GM19043 (cell line): ENCODE data around the gene B3GNT2.

Experiments
- ATAC-seq: cut with Tn5 transposase; IDR thresholded peaks from one replicate; pipeline ENCODE4 v1.9.1; 2021; ENCODE audit warnings: low read depth; ENCODE audit not compliant: unreplicated experiment

The B3GNT2 gene

DNA sequence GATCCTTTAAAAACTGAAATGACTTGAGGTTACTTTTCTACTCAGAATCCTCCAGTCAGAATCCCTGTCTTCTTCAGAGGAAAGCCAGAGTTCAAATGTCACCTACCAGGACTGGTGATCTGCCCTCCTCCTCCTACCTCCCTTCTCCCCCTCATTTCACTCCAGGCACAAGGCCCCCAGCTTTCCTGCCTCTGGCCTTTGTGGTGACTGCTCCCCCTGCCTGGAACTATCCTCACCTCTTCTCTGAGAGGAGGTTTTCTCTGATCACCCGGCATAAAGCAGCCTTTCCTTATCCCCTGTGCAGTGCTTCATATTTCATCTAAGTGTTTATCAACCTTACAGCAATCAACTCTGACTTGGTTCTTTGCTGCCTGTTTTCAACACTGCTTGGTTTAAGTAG lies 6.8 kb downstream of the B3GNT2 start:
- no peak for ATAC-seq

DNA sequence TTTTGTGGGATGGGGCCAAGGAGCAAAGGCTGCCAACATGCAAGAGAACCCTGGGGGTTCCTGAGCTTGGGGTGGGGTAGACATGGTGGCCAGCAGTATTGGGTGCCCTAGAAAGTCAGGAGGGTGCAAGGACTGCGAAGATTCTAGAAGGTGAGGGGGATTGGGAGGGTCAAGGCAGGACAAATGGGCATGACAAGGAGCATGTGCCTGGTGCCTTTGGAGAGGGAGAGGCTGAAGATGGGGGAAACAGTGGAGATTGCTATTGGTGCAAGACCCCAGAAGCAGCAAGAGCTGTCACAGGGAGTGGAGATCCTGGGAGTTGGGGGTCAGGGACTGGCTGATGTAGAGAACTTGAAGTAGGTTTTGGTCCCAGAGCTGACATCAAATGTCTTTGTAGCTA lies 7.5 kb downstream of the B3GNT2 start:
- ATAC-seq, result no peak

DNA sequence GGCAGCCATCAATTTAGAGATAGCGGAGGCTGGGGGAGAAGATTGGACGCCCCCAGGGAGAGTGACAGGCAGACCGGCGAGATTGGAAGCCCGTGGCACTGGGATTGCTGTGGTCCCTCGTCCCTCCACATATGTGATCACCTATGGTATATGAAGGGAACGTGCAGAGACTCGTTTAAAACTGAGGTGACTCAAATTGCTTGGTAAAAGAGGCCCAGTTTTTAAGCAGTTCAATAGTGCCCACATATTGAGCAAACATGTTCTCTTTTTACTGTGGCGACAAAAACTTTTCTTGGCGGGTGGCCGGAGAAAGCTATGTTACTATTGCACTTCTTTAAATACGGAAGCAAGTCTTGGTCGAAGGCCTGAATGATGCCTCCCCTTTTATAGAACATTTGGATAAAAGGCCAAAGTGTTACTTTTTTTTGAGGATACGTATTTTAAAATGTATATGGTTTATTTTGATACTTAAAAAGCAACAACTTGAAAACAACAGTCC lies 9.1 kb downstream of the B3GNT2 start:
- no peak for ATAC-seq

DNA sequence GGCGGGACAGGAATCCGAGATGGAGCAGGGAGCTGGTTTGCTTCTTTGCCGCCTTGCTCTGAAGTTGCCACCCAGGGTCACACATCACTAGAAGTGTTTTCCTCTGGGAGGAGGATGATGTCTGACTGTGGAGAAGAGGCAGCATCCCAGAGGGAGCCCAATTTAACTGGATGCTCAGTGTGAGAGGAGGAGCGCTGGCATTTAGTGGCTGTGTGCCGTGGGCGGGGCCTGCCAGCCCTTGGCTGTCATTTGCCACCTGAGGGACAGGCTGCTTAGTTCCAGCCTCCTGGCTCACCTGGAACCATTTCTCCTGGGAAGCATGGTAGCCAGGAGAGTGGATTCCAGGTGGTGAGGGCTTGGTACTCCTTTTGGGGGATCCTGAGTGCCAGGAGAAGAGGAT lies 9.6 kb downstream of the B3GNT2 start:
- no peak for ATAC-seq

DNA sequence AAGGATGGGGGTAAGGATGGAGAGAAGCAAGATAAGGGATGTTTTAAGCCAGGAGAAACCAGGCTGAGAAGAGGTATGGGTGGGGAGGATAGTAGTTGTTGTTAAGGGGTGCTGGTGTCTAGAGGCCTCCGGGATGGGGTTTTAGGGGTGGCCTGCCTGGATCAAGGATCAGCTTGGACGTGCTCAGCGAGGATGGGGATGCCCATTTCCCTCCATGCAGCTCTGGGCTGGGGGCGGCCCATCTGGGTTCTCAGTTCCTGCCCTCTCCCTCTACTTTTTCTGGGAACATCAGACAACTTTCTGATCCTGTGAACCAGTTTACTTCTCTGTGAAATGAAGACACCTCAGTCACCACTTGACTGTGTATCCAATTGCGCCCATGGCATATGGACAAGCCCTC lies 10.1 kb downstream of the B3GNT2 start:
- no peak for ATAC-seq

DNA sequence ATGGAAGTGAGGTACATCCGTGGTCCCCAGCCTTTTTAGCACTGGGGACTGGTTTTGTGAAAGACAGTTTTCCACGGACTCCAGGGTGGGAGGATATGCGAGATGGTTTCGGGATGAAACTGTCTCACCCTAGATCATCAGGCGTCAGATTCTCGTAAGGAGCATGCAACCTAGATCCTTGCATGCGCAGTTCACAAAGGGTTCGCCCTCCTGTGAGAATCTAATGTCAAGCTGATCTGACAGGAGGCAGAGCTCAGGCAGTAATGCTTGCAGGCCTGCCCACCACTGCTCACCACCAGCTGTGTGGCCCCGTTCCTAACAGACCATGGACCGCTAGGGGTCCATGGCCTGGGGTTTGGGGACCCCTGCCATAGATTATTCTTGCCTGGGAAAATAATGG lies 11.6 kb downstream of the B3GNT2 start:
- ATAC-seq, result no peak

DNA sequence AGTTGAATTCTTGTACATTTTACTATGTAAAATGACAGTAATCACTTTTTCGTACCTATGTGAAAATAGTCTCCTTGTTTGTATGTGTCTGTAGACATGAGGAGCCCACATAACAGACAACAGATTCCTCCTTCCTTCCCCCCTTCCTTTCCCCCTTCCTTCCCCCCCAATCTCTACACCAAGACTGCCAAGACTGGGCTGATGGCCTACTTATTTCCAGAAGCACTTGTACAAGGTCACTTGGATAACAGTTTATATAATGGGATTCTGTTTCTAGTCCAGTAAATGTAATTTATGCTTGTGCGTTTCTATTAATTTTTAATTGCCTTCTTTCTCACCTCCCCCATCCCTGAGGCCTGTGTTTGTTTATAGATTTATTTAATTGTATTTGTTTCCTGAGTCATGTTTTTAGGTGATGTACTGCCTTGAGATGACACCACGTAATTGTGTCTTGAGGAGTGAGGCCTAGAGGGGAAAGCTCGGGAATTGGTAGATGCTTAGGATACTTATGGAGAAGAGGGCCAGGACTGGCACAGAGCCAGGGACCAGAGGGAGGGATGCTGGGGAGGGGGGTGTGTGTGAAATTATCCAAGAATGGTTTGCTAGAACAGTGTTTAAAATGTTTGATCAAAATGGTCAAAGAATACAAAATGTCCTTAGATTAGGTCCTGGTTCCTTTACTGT lies 12.3 kb downstream of the B3GNT2 start:
- no peak for ATAC-seq

DNA sequence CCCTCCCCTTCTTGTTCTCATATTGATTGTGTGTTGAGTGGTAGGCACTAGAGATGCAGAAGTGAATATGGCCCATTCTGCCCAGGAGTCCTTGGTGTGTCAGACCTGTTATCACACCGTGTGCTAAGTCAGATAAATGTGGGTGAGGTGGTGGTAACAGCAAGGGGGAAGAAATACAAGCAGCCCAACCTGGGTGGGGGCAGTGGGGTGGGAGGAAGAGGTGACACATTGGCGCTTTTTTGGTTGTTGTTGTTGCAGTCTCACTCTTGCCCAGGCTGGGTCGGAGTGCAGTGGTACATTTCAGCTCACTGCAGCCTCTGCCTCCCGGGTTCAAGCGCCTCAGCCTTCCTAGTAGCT lies 12.8 kb downstream of the B3GNT2 start:
- no peak for ATAC-seq

DNA sequence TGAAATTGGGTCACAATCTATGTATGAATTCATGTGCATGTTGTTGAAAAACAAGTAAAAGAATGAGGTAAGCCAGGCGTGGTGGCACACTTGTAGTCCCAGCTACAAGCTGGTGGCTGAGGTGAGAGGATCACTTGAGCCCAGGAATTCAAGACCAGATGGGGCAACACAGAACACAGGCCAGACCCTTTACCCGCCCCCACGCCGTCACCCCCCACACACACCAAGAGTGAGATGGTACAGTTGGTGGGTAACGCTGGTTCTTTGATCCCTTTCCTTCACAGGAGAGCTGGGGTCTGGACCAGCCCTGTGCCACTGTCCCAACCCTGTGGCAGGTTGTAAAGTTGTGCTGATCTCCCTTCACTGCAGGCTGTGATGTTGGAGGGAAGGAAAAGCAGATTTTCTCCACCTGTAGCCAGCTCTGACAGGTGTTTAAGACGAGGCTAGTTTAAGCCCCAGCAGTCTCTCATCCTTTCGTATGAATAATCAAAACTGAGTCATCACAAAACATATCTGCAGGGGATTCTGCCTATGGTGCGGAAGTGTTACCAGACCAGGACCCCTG lies 13.6 kb downstream of the B3GNT2 start:
- no peak for ATAC-seq

DNA sequence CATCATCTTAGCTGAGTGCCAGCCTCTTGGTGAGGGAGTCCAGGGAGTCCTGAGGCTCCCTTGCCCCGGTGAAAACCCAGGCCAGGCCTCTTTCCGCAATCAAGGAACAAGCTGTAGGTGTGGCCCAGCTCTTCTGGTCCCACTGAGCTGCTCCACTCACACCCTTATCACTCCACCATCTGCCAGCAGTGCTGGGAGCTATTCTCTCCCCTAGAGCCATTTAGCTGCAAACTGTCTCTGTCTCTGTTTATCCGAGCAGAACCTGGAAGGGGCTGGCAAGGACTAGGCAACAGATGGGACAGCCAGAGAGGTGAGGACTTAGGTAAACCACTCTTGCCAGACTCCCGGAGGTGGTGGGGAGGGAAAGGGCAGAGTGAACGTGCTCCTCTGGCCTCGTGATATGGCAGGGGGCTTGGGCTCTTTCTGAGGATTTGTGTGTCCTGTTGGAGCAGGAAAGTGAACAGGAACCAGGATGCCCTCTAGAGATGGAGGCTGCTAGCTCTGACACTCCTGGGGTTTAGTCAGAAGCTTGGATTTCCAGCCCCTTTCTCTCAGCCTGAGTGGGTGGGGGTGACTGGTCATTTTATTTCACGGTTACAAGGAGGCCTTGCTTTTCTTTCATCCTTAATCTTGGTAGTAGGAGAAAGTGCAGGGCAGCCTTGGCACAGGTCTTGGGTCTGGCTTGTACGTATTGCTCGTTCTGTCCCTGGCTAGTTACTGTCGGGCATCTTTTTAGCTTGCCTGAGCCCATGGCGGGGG lies 19.6 kb downstream of the B3GNT2 start:
- ATAC-seq, result no peak

DNA sequence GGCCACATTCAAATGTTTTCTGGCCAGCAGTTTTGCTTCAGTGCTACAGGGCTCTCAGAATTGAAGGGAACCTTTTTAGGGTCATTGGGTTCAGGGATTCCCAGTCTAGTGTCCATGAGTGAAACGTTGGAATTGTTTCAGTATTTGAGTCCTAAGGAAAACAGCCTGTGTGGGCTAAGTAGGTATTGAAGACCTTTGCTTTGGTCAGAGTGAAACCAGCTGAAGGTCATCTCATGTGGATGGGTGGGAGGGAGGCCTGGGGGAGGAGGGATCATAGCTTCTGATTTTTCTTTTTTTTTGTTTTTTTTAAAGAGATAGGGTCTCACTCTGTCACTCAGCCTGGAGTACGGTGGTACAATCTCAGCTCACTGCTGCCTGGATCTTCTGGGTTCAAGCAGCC lies 20.2 kb downstream of the B3GNT2 start:
- no peak for ATAC-seq

DNA sequence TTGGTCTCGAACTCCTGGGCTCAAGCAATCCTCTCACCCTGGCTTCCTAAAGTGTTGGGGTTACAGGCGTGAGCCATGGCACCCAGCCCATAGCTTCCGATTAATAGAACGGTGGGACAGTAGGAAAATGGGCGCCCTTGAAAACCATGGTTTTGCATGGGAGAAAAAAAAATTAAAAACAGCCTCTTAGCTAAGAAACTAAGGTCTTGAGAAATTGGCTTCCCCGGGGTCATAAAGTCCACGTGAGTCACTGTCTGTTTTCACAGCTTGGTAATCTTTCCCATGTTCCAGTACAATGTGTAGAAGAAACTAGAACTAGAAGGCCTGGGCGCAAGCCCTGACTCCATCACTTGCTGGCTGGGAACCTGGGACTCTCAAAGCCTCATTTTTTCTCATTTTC lies 20.7 kb downstream of the B3GNT2 start:
- no peak for ATAC-seq

DNA sequence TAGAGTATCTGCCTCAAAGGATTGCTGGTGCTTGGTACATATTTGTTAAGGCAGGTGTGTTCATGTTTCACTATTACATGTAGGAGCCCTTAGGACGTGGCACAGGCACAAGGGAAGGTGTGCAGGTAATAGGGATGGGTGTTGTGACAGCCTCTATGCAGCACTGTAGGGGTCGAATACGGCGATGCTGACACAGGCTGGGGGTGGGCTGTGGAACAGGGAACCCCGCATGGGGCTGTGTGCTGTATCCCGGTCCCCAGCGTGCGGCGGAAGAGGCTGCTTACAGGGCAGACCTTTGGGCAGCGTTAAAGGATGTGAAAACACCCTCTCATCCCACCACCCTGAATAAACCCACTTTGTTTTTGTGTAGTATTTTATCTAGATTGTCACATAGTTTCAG lies 21.5 kb downstream of the B3GNT2 start:
- ATAC-seq, result no peak

DNA sequence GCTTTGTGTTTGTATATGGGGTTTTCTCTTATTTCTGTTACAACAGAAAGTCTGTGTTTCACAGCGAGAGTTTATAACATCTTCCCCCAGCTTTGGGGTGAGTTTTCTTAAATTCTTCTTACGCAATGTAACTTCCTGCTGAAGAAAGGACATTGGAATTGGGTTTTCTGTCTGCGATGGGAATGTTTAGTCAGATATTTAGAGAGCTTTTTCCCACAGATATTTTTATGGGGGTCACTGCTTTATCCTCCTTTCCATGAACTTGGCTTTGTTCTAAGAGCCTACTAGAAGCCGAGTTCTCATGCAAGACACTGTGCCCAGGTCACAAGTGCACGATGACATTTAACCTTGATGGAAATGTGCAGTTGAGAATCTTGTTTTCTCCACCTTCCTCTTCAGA lies 22.1 kb downstream of the B3GNT2 start:
- ATAC-seq, result no peak

DNA sequence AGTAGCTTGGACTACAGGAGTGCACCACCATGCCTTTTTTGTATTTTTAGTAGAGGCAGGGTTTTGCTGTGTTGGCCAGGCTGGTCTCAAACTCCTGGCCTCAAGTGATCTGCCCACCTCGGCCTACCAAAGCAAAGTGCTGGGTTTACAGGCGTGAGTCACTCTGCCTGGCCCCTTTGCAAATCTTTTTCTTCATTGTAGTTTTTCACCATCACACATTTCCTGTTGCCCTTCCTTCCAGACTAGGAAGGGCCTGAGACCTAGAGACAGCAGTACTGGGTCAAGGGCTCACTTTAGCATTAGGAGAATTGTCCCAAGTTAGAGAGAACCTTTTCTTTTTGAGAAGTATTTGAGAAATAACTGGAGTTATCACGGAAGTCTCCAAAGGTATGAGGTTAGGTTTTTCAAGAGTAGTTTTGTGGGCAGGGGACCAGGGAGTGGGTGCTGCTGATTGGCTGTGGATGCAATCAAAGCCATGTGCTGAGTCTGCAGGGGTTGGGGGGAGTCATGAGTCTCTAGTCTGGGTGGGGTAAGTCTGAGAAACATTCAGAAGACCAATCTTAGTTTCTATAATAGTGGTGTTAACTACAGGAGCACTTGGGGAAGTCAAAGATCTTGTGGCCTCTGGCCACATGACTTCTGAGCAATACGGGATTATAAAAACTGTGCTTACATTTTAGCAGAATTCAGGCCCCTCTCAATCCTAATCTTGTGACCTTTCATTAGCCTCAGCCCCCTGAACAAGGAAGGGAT lies 23.7 kb downstream of the B3GNT2 start:
- no peak for ATAC-seq

DNA sequence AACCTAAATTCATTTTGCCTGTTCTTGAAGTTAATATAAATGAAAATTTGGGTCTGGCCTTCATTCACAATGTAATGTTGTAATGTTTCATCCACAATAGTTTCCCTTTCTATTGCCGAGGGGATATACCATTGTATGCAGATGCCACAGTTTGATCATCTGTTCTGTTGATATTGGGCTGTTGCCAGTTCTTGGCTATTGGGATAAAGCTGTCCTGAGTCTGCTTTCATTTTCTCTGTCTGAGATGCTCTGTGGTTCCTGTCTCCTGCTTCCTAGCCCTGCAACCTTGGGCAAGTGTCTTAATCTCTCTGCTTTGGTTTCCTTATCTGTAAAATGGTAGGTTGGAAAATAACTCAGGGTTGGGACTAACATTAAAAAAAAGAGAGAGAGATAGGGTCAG lies 25.2 kb downstream of the B3GNT2 start:
- no peak for ATAC-seq

DNA sequence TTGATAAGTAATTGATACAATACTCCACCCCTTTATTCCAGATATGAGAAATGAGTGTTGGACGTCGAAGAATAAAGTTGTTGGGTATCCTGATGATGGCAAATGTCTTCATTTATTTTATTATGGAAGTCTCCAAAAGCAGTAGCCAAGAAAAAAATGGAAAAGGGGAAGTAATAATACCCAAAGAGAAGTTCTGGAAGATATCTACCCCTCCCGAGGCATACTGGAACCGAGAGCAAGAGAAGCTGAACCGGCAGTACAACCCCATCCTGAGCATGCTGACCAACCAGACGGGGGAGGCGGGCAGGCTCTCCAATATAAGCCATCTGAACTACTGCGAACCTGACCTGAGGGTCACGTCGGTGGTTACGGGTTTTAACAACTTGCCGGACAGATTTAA lies 26.3 kb downstream of the B3GNT2 start:
- ATAC-seq, result no peak

DNA sequence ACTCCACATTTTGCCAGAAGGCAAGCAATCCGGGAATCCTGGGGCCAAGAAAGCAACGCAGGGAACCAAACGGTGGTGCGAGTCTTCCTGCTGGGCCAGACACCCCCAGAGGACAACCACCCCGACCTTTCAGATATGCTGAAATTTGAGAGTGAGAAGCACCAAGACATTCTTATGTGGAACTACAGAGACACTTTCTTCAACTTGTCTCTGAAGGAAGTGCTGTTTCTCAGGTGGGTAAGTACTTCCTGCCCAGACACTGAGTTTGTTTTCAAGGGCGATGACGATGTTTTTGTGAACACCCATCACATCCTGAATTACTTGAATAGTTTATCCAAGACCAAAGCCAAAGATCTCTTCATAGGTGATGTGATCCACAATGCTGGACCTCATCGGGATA lies 26.8 kb downstream of the B3GNT2 start:
- no peak for ATAC-seq

DNA sequence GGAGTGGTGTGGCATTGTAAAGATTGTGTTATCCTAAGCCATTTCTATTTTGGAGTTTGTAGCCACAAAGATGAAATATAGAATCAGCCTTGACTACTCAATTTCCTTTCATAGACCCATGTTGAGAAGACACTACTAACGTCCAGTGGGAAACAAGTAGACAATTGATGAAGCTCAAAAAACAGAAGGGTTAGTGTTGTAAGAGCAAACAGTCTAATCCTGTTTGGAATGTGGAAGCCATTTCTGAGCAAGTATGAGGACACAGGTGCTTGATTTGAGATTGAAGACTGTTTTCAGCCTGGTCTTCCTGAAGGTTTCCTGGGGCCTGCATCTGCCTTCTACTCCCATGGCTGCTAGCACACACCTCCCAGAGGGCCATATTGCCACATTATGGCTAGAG lies 29.1 kb downstream of the B3GNT2 start:
- no peak for ATAC-seq

DNA sequence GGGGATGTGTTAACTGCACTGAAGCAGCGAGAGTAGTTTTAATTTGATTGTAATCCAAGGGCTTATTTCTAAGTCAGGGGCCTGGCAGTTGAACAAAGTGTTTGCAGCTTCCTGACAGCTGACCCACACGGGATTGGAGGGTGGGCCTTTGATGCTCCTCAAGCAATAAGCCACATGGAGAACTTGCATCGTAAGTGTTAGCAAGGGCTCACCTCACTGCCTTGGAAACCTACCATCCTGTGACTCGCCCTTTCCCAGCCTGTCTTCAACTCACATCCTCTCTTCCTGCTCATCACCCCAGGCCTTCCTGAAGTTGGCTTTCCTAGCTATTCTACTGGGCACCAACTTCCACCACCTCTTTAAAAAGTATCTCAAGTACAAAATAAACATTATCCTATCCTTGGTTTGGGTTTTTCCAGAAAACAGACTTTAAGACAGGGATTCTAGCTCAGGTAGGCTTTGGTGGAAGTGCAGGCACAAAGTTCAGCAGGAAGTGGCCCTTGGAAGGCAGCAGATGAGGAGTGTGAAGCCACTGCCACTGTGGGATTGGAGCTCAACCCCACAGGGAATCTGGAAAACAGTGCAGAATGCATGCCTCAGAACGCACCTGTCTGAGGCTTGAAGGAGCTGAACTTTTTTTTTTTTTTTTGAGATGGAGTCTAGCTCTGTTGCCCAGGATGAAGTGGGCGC lies 31.6 kb downstream of the B3GNT2 start:
- ATAC-seq, result no peak
